Urothelium cell line (cell line): ENCODE data around the gene RFT1.

Experiments
- DNase-seq: peaks from one replicate; pipeline ENCODE4 v3.0.0; 2011; ENCODE audit warnings: low spot score, mixed read lengths
- FAIRE-seq: peaks from 2 replicates; lab custom pipeline; 2011; peaks lifted over from hg19 to GRCh38; lab: Jason Lieb, UNC

Gene RFT1

GRCh38 chr3:53129344-53129743 lies 891 bp downstream of the RFT1 start:
- DNase-seq, result no peak
- FAIRE-seq, result peak; percentile 53

GRCh38 chr3:53126601-53127000 lies 3.6 kb downstream of the RFT1 start:
- no peak for FAIRE-seq

GRCh38 chr3:53123953-53124352 lies 6.3 kb downstream of the RFT1 start:
- no peak for FAIRE-seq
- no peak for DNase-seq

More at GRCh38 chr3:53126601-53127000, 3.6 kb downstream of the RFT1 start:
- no peak for DNase-seq

GRCh38 chr3:53123510-53123909 lies 6.7 kb downstream of the RFT1 start:
- FAIRE-seq (no peak), DNase-seq (no peak)

DNA sequence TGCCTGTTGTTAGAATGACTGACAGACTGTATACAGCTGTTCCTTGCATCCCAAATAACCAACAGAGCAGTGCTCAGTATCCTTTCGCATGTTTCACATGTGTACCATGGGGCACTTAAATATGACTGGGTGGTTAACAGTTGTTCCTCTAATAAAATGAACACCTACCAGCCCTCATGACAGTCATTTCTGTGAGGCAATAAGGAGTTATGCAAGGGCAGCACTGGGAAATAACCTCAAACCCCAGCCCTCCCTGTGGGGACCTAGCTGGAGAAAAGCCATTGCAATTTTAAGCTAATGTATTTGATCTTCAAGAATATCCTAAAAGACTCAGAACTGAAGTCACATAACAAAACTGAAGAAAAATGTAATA lies 7.3 kb downstream of the RFT1 start:
- DNase-seq, result no peak
- no peak for FAIRE-seq

GRCh38 chr3:53122255-53122932 lies 7.8 kb downstream of the RFT1 start:
- no peak for DNase-seq
- no peak for FAIRE-seq

GRCh38 chr3:53120336-53120735 lies 9.9 kb downstream of the RFT1 start:
- no peak for FAIRE-seq

DNA sequence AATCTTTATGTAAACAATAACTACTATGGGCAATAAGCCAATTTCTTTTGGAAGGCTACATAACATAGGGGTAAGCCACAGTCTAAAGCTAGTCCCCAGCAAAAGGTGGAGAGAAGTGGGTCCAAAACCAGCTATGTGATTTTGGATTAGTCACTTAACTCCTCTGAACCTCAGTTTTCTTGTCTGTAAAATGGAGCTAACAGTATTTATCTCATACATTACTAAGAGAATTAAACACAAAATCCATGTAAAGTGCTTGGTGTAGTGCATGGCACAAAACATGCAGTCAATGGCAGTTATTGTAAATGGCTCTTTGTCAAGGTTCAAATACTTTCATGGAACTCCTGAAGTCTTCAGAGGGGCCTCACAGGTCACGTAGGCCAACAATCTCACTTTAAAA lies 13.3 kb downstream of the RFT1 start:
- FAIRE-seq, result no peak
- no peak for DNase-seq

More at GRCh38 chr3:53120336-53120735, 9.9 kb downstream of the RFT1 start:
- no peak for DNase-seq

GRCh38 chr3:53114412-53115074 lies 15.7 kb downstream of the RFT1 start:
- DNase-seq (no peak), FAIRE-seq (no peak)

GRCh38 chr3:53114011-53114400 lies 16.2 kb downstream of the RFT1 start:
- peak; percentile 87 for DNase-seq
- FAIRE-seq, result no peak

DNA sequence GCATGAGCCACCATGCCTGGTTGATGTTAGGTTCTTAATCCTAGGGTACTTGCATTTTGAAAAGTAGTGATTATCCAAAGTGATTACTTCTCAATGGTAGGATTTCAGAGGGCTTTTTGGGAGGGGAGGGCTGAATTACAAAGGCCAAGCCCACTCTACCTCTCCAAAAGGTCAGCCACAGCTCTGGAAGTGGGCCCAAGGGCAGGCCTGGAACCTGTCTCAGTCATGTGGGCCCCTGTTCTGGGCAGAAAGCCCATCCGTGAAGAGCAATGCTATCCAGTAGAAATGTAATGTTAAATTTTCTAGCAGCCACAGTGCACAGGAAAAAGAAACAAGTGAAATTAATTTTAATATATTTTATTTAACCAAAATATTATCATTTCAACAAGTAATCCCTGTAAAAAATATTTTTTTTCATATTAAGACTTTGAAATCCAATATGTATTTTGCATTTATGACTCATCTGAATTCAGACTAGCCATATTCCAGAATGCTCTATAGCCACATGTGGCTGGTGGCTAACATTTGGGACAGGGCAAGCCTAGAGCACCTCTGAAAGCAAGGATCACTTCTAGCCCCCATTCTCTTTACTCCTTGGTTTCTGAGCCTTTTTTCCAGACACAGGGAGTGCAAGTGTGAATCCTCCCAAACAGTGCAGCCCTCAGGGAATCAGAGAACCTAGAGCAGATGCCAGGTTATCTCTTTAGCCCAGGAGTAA lies 16.8 kb downstream of the RFT1 start:
- FAIRE-seq (no peak), DNase-seq (no peak)

DNA sequence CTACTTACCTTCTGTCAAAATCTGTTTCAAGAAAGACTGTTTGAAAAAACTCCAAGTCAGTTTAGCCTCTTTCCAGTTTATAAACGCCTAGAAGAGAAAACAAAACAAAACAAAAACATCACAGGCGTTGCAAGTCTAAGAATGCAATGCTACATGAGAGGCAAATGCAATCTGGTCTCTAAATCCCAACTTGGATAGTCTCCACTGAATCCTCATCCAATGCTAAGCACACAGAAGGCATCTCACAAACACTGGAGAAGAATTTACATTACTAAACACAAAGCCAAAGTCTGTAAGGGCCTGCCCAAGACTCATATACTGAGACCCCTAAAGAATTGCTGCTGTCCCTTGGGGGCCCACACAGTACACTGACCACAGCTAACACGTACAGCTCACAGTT lies 18.4 kb downstream of the RFT1 start:
- DNase-seq, result no peak
- FAIRE-seq, result no peak

DNA sequence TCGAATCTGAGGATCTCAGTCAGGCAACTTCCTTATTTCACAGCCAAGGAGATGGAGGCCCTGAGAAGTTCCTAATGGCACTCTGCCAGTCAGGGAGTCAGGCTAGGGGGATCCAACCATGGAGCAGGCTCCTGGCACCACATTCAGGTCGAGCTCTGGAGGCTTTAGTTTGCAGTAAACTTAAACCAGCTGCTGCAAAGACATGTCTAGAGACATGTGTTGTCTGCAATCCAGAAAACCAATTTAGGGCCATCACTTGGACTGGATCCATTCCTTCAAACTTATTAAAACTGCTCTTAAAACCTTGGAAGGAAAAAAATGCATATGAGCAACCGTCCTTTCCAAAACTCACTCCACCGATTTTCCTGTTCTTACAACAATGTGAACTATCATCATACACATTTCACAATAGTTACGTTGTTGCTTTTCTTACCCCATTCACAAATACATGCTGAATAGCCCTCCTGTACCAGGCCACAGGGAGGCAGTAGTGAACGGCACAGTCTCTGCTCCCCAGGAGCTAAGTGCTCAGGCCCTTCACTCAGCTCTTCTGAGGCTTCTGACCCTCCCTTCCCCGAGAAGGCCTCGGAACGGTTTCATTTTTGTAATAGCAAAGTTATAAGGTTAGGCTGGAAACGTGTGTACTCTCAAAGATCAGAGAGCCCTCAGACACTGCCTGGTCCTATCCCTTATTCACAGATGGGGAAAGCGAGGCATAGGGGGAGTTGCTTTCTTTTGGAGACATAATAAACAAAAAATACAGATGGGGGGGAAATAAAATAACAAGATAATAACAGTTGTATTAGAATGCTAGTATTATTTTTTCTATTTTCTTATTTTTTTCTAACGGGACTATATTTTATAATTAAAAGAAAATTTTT lies 20.1 kb downstream of the RFT1 start:
- DNase-seq (peak; percentile 25), FAIRE-seq (no peak)

- DNase-seq (no peak), FAIRE-seq (no peak)
These were observed 21.0 kb downstream of the RFT1 start for GRCh38 chr3:53109190-53109589.

- DNase-seq, result no peak
- FAIRE-seq, result no peak
These were observed 25.5 kb downstream of the RFT1 start for GRCh38 chr3:53104762-53105161.

- no peak for DNase-seq
- no peak for FAIRE-seq
These were observed 26.6 kb downstream of the RFT1 start for GRCh38 chr3:53103397-53104296.

- no peak for FAIRE-seq
- DNase-seq, result no peak
These were observed 27.6 kb downstream of the RFT1 start for GRCh38 chr3:53102601-53103147.

DNA sequence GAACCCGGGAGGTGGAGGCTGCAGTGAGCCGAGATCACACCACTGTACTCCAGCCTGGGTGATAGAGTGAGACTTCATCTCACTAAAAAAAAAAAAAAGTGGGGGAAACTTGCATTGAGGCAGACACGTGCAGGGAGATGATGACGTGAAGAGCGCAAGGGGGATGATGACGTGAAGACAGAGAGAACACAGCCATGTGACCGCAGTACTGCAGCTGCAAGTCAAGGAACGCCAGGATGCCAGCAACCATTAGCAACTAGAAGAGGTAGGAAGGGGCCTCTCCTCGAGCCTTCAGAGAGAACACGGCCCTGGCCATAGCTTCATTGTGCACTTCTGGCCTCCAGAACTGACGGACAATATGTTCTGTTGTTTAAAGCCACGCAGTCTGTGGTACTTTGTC lies 28.3 kb downstream of the RFT1 start:
- no peak for FAIRE-seq
- no peak for DNase-seq

- no peak for DNase-seq
- FAIRE-seq, result no peak
These were observed 29.3 kb downstream of the RFT1 start for GRCh38 chr3:53100818-53101466.
